ENCODE results near the gene ELL.

DNA sequence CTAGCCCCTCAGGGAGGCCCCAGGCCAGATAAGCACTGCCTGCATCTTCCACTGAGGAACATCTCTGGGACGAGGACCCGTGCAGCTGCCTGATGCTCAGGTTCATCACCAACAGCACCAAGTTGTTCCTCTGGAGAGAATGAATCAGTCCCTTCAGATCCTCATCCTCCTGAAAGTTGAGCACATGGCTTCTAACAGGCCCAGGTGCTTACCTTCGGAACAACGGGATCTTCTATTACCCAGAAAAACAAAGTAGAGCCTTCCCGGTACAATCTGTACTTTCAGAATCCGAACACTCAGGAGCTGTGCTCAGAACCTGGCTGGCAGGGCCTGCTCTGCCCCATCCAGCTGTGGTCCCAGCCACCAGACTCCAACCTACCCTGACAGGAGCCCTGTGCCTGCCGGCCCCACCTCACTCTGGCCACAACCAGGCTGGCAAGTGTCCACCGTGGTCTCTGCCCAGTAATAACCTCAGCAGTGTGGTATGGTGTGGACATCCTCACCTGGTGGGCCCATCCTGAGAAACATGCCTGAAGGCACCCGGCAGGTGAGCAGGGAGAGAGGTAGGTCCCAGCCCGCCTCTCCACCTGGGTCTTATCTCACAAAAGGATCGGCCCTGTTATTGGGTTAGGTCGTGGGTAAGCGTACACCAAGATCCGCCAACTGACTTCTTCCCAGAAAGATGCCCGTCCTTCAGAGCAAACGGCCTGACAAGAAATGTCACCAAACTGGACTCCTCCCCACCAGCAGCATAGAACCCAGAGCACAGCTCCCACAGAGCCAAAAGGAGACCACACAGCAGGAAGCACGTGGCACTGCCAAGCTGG lies 34.1 kb downstream of the ELL start:
- TF ChIP-seq, protein P1, sequence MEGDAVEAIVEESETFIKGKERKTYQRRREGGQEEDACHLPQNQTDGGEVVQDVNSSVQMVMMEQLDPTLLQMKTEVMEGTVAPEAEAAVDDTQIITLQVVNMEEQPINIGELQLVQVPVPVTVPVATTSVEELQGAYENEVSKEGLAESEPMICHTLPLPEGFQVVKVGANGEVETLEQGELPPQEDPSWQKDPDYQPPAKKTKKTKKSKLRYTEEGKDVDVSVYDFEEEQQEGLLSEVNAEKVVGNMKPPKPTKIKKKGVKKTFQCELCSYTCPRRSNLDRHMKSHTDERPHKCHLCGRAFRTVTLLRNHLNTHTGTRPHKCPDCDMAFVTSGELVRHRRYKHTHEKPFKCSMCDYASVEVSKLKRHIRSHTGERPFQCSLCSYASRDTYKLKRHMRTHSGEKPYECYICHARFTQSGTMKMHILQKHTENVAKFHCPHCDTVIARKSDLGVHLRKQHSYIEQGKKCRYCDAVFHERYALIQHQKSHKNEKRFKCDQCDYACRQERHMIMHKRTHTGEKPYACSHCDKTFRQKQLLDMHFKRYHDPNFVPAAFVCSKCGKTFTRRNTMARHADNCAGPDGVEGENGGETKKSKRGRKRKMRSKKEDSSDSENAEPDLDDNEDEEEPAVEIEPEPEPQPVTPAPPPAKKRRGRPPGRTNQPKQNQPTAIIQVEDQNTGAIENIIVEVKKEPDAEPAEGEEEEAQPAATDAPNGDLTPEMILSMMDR (IDR thresholded peaks at IDR 0.05; ENCODE audit: low read depth, low read length): no peak
- no peak for TF ChIP-seq EZH2phosphoT487 (IDR thresholded peaks at IDR 0.05; ENCODE audit: low read depth)
